Keratinocyte (primary cell): ENCODE results near the gene MBTPS2. TPM values are rescaled to one million over a fixed set of nuclear protein-coding genes. Genes with fewer than 3 reads are reported as not detected.

ENCODE experiments used
- DNase-seq: peaks from one replicate; pipeline ENCODE4 v3.0.0-alpha.2; 2011; ENCODE audit warnings: low read depth, missing footprints, low spot score
- FAIRE-seq: peaks from 2 replicates; lab custom pipeline; 2011; peaks lifted over from hg19 to GRCh38; lab: Jason Lieb, UNC
- H2AFZ ChIP-seq: 2 replicates; pipeline ENCODE4 v1.6.0; 2012; ENCODE audit warnings: low read length, control low read depth, inconsistent platforms; ENCODE audit not compliant: control insufficient read depth
- H3K27ac ChIP-seq: 2 replicates; pipeline ENCODE4 v1.5.1; 2011; ENCODE audit warnings: low read length; ENCODE audit not compliant: control insufficient read depth, insufficient read depth
- H3K27me3 ChIP-seq: 3 replicates; pipeline ENCODE4 v1.6.0; 2011; ENCODE audit warnings: low read length; ENCODE audit not compliant: control insufficient read depth, insufficient read depth; ENCODE audit errors: extremely low read depth
- H3K36me3 ChIP-seq, 2 experiments: 2 replicates in 1 of 2; 3 replicates in 1 of 2; pipeline ENCODE4 v1.5.1; 2011; ENCODE audit warnings: low read length in 2 of 2, mild to moderate bottlenecking in 1 of 2; ENCODE audit not compliant: control insufficient read depth in 2 of 2, insufficient read depth in 2 of 2; ENCODE audit errors: extremely low read depth in 1 of 2
- H3K4me1 ChIP-seq: 3 replicates; pipeline ENCODE4 v1.5.1; 2011; ENCODE audit warnings: low read length; ENCODE audit not compliant: control insufficient read depth, insufficient read depth; ENCODE audit errors: extremely low read depth
- H3K4me2 ChIP-seq: 3 replicates; pipeline ENCODE4 v1.6.0; 2011; ENCODE audit warnings: low read depth, low read length; ENCODE audit not compliant: control insufficient read depth, insufficient read depth; ENCODE audit errors: extremely low read depth
- H3K4me3 ChIP-seq, 3 experiments: fragments of 200-600 bp in 1 of 3; sonication (generic) in 1 of 3; 2 replicates in 2 of 3; 3 replicates in 1 of 3; pipeline ENCODE4 v1.5.1; 2011 to 2016; ENCODE audit warnings: low read length in 3 of 3, mild to moderate bottlenecking in 3 of 3, control low read depth in 2 of 3, inconsistent platforms in 1 of 3, low read depth in 1 of 3, mixed read lengths in 1 of 3, mixed run types in 1 of 3, moderate library complexity in 1 of 3; ENCODE audit not compliant: control insufficient read depth in 2 of 3, insufficient read depth in 2 of 3; ENCODE audit errors: extremely low read depth in 1 of 3
- H3K79me2 ChIP-seq: 2 replicates; pipeline ENCODE4 v1.6.0; 2012; ENCODE audit warnings: low read length; ENCODE audit not compliant: control insufficient read depth, insufficient read depth
- H3K9ac ChIP-seq: 3 replicates; pipeline ENCODE4 v1.6.0; 2011; ENCODE audit warnings: low read length; ENCODE audit not compliant: control insufficient read depth, insufficient read depth; ENCODE audit errors: extremely low read depth
- H3K9me1 ChIP-seq: 3 replicates; pipeline ENCODE4 v1.6.0; 2011; ENCODE audit warnings: low read length; ENCODE audit not compliant: control insufficient read depth, insufficient read depth; ENCODE audit errors: extremely low read depth
- H3K9me3 ChIP-seq: 2 replicates; pipeline ENCODE4 v1.5.1; 2012; ENCODE audit warnings: low read depth, low read length; ENCODE audit not compliant: control insufficient read depth
- H4K20me1 ChIP-seq: 3 replicates; pipeline ENCODE4 v1.6.0; 2011; ENCODE audit warnings: low read length; ENCODE audit not compliant: control insufficient read depth, insufficient read depth; ENCODE audit errors: extremely low read depth
- EZH2 ChIP-seq: IDR thresholded peaks from one replicate; pipeline ENCODE4 v1.6.1; 2012; ENCODE audit warnings: inconsistent platforms, mild to moderate bottlenecking, low read length, moderate library complexity
- dilution Hi-C: fragments of 300-500 bp; cut with MboI; formaldehyde crosslinking; loops from one replicate; pipeline ENCODE4 v1.7.0; 2020; ENCODE audit warnings: low sequenced_read_pairs; ENCODE audit not compliant: extremely low pct_ligation_motif_present
- polyA plus RNA-seq, 5 experiments: library from polyadenylated mRNA; depleted of rRNA in 3 of 5; stranded (reverse) in 3 of 5; stranded (forward) in 1 of 5; unstranded in 1 of 5; fragments of >200 nt; gene quantifications; 1 replicate in 1 of 5; 2 replicates in 3 of 5; 3 replicates in 1 of 5; pipeline versions ENCODE4 v1.2.1 to v1.2.3, GENCODE V29; 2011 to 2012; ENCODE audit warnings: missing spikeins in 2 of 5, low read depth in 1 of 5, low replicate concordance in 1 of 5
- TF ChIP-seq, protein P1 (sequence below), 3 experiments: IDR thresholded peaks in 1 of 3; conservative IDR thresholded peaks in 1 of 3; optimal IDR thresholded peaks in 1 of 3; 2 replicates in 2 of 3; 3 replicates in 1 of 3; pipeline versions ENCODE3 to v1.5.1; 2011; ENCODE audit warnings: low read length in 3 of 3, mild to moderate bottlenecking in 3 of 3, moderate library complexity in 2 of 3, control low read depth in 1 of 3, inconsistent platforms in 1 of 3; ENCODE audit not compliant: insufficient read depth in 2 of 3; ENCODE audit errors: extremely low read depth in 1 of 3

Gene MBTPS2
- polyA plus RNA-seq, 1 donor (not counting 4 experiments of a cell fraction or from before 2014, with no cell fraction given): 15.7 TPM

- Histone ChIP-seq H3K36me3 (peaks cover 0 to 3% of the 10 kb centered on the region in 2 experiments), H3K4me3 (no peak within 1 kb of the TSS), H3K4me2 (no peak within 1 kb of the TSS), H3K27ac (no peak within 1 kb of the TSS), H3K4me1 (no peaks in the 10 kb centered on the region), H4K20me1 (no peaks in the 10 kb centered on the region), H3K9me3 (no peaks in the 10 kb centered on the region), H3K79me2 (no peaks in the 10 kb centered on the region), H3K9me1 (no peaks in the 10 kb centered on the region), H3K27me3 (no peaks in the 10 kb centered on the region), H2AFZ (no peak within 1 kb of the TSS), H3K9ac (no peak within 1 kb of the TSS)
- FAIRE-seq (no peak), DNase-seq (no peak)
- dilution Hi-C loops: no loop called here
- TF ChIP-seq EZH2: no peak
- TF ChIP-seq, protein P1, sequence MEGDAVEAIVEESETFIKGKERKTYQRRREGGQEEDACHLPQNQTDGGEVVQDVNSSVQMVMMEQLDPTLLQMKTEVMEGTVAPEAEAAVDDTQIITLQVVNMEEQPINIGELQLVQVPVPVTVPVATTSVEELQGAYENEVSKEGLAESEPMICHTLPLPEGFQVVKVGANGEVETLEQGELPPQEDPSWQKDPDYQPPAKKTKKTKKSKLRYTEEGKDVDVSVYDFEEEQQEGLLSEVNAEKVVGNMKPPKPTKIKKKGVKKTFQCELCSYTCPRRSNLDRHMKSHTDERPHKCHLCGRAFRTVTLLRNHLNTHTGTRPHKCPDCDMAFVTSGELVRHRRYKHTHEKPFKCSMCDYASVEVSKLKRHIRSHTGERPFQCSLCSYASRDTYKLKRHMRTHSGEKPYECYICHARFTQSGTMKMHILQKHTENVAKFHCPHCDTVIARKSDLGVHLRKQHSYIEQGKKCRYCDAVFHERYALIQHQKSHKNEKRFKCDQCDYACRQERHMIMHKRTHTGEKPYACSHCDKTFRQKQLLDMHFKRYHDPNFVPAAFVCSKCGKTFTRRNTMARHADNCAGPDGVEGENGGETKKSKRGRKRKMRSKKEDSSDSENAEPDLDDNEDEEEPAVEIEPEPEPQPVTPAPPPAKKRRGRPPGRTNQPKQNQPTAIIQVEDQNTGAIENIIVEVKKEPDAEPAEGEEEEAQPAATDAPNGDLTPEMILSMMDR (optimal IDR thresholded peaks at IDR 0.05 in 1 of 3, IDR thresholded peaks at IDR 0.05 in 1 of 3, conservative IDR thresholded peaks at IDR 0.05 in 1 of 3; ENCODE audit: extremely low read depth in 1 of 3, insufficient read depth in 2 of 3, low read length in 3 of 3): no peak
Observed at GRCh38 chrX:21855937-21856415, 16.6 kb downstream of the MBTPS2 start, which contains the start of gene YY2. YY2 (plus strand) TSS chrX:21855987; CDS start chrX:21856485, 498 bp downstream.

- Histone ChIP-seq H3K36me3 (peaks cover 0 to 3% of the 10 kb centered on the region in 2 experiments), H3K9me1 (no peaks in the 10 kb centered on the region), H3K27ac (no peak overlapping the region), H3K4me3 (no peak overlapping the region), H3K9me3 (no peaks in the 10 kb centered on the region), H3K79me2 (no peaks in the 10 kb centered on the region), H4K20me1 (no peaks in the 10 kb centered on the region), H3K4me2 (no peak overlapping the region), H3K9ac (no peak overlapping the region), H3K4me1 (no peaks in the 10 kb centered on the region), H2AFZ (no peak overlapping the region), H3K27me3 (no peaks in the 10 kb centered on the region)
- TF ChIP-seq EZH2: no peak
- TF ChIP-seq, protein P1 (optimal IDR thresholded peaks at IDR 0.05 in 1 of 3, IDR thresholded peaks at IDR 0.05 in 1 of 3, conservative IDR thresholded peaks at IDR 0.05 in 1 of 3; ENCODE audit: extremely low read depth in 1 of 3, insufficient read depth in 2 of 3, low read length in 3 of 3): no peak
- no peak for FAIRE-seq
- dilution Hi-C loops: no loop called here
- DNase-seq: no peak
Observed at GRCh38 chrX:21856504-21856903, 17.1 kb downstream of the MBTPS2 start.
